ACC112 (cell line): Measurements from ENCODE around the gene SLC4A5.

ENCODE experiments used
- H2AFZ ChIP-seq: fragments of 200-600 bp; sonication (generic); one replicate; pipeline ENCODE4 v1.6.0; 2017; ENCODE audit warnings: antibody characterized with exemption, low read length; ENCODE audit not compliant: unreplicated experiment
- H3K27ac ChIP-seq: fragments of 200-600 bp; sonication (generic); 2 replicates; pipeline ENCODE4 v1.5.1; 2014; ENCODE audit warnings: low read depth, mild to moderate bottlenecking, antibody characterized with exemption, low read length, moderate library complexity
- H3K27me3 ChIP-seq: fragments of 200-600 bp; sonication (generic); 2 replicates; pipeline ENCODE4 v1.6.1; 2014; ENCODE audit warnings: mild to moderate bottlenecking, antibody characterized with exemption, low read length, moderate library complexity, mixed read lengths; ENCODE audit not compliant: insufficient read depth
- H3K36me3 ChIP-seq: fragments of 200-600 bp; sonication (generic); 2 replicates; pipeline ENCODE4 v1.6.1; 2016; ENCODE audit warnings: mild to moderate bottlenecking, antibody characterized with exemption, low read length, moderate library complexity, mixed read lengths; ENCODE audit not compliant: insufficient read depth
- H3K4me1 ChIP-seq: fragments of 200-600 bp; sonication (generic); one replicate; pipeline ENCODE4 v1.6.1; 2016; ENCODE audit warnings: low read length, mixed read lengths; ENCODE audit not compliant: insufficient read depth, unreplicated experiment, control insufficient read depth
- H3K4me3 ChIP-seq: fragments of 200-600 bp; sonication (generic); 2 replicates; pipeline ENCODE4 v1.5.1; 2014; ENCODE audit warnings: mild to moderate bottlenecking, low read depth, low read length
- H3K79me2 ChIP-seq: fragments of 200-600 bp; sonication (generic); one replicate; pipeline ENCODE4 v1.6.0; 2016; ENCODE audit warnings: low read length; ENCODE audit not compliant: control insufficient read depth, unreplicated experiment, insufficient read depth

Gene SLC4A5

GRCh38 chr2:74269667-74270066 lies 73.5 kb downstream of the SLC4A5 start:
- Histone ChIP-seq H3K27ac (no peak overlapping the region), H3K79me2 (no peaks in the 10 kb centered on the region), H3K36me3 (no peaks in the 10 kb centered on the region)

GRCh38 chr2:74267068-74267467 lies 76.1 kb downstream of the SLC4A5 start:
- H3K27ac ChIP-seq: no peak overlapping the region
- no peaks in the 10 kb centered on the region for H3K79me2 ChIP-seq
- H3K4me3 ChIP-seq: no peak overlapping the region
- H3K27me3 ChIP-seq: no peaks in the 10 kb centered on the region
- H3K4me1 ChIP-seq: no peaks in the 10 kb centered on the region
- no peak overlapping the region for H2AFZ ChIP-seq
- H3K36me3 ChIP-seq: no peaks in the 10 kb centered on the region

More at GRCh38 chr2:74269667-74270066, 73.5 kb downstream of the SLC4A5 start:
- no peak overlapping the region for H2AFZ ChIP-seq
- H3K4me3 ChIP-seq: no peak overlapping the region
- H3K27me3 ChIP-seq: no peaks in the 10 kb centered on the region
- H3K4me1 ChIP-seq: no peaks in the 10 kb centered on the region

- no peaks in the 10 kb centered on the region for H3K36me3 ChIP-seq
- H3K4me1 ChIP-seq: no peaks in the 10 kb centered on the region
- no peak overlapping the region for H3K4me3 ChIP-seq
Measured at GRCh38 chr2:74264281-74264680, 78.9 kb downstream of the SLC4A5 start.

GRCh38 chr2:74262681-74263080 lies 80.5 kb downstream of the SLC4A5 start:
- no peak overlapping the region for H3K4me3 ChIP-seq
- no peak overlapping the region for H2AFZ ChIP-seq
- no peak overlapping the region for H3K27ac ChIP-seq
- no peaks in the 10 kb centered on the region for H3K36me3 ChIP-seq
- no peaks in the 10 kb centered on the region for H3K79me2 ChIP-seq
- H3K4me1 ChIP-seq: no peaks in the 10 kb centered on the region
- no peaks in the 10 kb centered on the region for H3K27me3 ChIP-seq

More at GRCh38 chr2:74264281-74264680, 78.9 kb downstream of the SLC4A5 start:
- Histone ChIP-seq H2AFZ (no peak overlapping the region), H3K27me3 (no peaks in the 10 kb centered on the region), H3K79me2 (no peaks in the 10 kb centered on the region), H3K27ac (no peak overlapping the region)

DNA sequence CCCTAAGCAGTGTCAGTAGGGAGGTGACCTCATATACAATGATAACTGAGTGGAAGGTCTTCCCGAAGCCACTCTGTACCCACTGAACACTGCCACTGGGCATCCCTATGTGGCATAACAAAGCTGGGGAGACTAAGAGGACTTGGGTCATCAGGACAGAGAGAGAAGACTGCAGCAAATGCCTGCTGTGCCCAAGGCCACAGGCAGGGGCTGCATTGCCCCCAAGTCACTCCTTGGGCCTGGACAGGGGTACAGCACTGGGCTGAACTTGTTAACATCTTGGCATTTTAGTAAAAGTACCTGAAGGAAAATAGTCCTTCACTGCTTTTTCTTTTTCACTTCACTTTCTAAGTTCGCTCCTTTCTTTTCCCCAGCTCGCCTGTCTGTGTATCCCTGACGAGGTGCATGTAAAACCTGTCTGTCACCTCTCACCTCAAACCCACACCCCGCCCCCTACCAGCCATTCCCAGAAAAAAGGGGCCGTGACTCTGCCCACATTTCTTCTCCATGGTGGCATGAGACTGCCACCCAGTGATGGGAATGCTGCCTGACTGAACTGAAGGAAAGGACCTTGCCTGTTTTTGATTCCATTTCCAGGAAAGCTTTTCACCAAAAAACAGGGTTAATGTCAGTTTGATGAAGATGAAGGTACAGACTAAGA lies 81.9 kb downstream of the SLC4A5 start:
- no peak overlapping the region for H3K4me3 ChIP-seq
- no peaks in the 10 kb centered on the region for H3K79me2 ChIP-seq
- no peaks in the 10 kb centered on the region for H3K4me1 ChIP-seq
- H2AFZ ChIP-seq: no peak overlapping the region
- no peaks in the 10 kb centered on the region for H3K27me3 ChIP-seq
- no peak overlapping the region for H3K27ac ChIP-seq
- H3K36me3 ChIP-seq: no peaks in the 10 kb centered on the region

DNA sequence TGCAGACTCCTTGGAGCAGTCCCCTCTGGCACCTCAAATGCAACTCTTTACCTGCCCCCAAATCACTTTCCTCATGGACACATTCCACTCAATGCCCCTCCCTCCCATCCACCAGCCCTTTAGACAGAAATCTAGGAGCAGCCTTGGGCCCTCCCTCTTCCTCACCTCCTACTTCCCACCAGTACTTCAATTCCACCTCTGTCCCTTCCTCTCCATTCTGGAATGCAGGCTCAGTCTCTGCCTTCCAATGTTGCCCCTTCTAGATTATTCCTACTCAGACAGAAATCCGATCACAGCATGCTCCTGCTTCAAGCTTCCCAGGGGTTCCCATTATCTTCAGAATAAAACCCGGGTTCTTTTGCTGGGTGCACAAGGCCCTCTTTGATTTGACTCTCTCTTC lies 82.7 kb downstream of the SLC4A5 start:
- Histone ChIP-seq H3K4me1 (no peaks in the 10 kb centered on the region), H3K27me3 (no peaks in the 10 kb centered on the region), H3K27ac (no peak overlapping the region), H3K4me3 (no peak overlapping the region), H2AFZ (no peak overlapping the region), H3K36me3 (no peaks in the 10 kb centered on the region), H3K79me2 (no peaks in the 10 kb centered on the region)

DNA sequence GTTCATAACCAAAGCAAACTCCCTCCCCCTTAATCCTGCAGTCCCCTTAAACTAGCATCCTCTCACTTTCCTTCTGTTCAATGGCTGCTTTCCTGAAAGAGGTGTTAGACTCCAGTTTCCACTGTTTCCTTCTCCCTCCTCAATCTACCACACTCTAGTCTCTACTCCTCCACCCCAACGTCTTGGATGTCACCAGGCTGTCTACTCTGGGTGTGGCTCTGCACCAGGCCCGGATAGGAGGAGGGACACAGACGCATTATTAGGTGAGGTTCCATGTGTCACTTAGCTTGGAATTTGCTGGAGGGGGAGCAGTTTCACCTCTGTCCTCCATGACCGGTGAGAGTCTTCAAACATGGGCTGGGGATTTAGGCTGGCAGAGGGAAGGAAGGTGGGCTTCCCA lies 83.5 kb downstream of the SLC4A5 start:
- Histone ChIP-seq H3K79me2 (no peaks in the 10 kb centered on the region), H3K4me3 (no peak overlapping the region)

DNA sequence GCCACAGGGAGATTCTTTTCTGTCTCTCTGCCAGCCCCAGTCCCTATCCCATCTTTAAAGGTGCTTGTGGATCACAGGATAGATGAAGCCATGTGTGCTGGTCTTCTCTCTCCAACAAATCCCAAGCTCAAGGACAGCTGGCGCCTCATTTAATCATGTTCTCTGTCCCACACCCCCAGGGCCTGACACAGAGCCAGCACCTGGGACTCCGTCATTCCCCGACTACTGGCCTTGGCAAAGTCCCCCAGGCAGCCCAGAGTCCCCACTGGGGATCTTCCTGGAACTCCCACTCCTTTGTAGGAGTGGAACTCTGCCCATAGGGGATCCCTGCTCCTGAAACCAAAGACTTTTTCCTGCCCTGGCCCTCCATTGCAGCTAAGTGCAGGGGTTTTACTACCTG lies 84.0 kb downstream of the SLC4A5 start:
- no peaks in the 10 kb centered on the region for H3K27me3 ChIP-seq
- H3K36me3 ChIP-seq: no peaks in the 10 kb centered on the region
- no peaks in the 10 kb centered on the region for H3K79me2 ChIP-seq
- H2AFZ ChIP-seq: no peak overlapping the region
- H3K4me3 ChIP-seq: no peak overlapping the region
- no peak overlapping the region for H3K27ac ChIP-seq
- H3K4me1 ChIP-seq: no peaks in the 10 kb centered on the region

More for the DNA sequence above, 83.5 kb downstream of the SLC4A5 start:
- Histone ChIP-seq H3K36me3 (no peaks in the 10 kb centered on the region), H3K4me1 (no peaks in the 10 kb centered on the region), H2AFZ (no peak overlapping the region), H3K27ac (no peak overlapping the region), H3K27me3 (no peaks in the 10 kb centered on the region)

- Histone ChIP-seq H3K79me2 (no peaks in the 10 kb centered on the region), H3K27me3 (no peaks in the 10 kb centered on the region), H3K36me3 (no peaks in the 10 kb centered on the region), H3K4me1 (no peaks in the 10 kb centered on the region), H3K27ac (no peak overlapping the region), H3K4me3 (no peak overlapping the region), H2AFZ (no peak overlapping the region)
Measured at GRCh38 chr2:74255660-74256213, 87.5 kb downstream of the SLC4A5 start.

DNA sequence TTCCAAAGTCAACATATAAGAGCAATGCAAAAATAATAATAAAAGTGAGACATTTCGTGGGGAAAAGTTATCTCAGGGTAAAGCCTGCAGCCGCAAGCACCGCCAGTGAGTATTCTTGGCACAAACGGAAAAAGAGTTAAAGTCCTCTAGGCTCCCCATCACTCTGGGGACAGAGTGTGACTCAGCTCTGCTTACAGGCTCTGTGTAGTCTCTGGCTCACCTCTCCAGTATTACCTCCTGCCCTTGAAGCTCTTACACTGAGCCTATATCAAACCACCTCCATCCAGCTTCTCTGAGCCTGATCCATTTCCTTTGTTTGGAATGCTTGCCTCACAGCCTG lies 89.3 kb downstream of the SLC4A5 start:
- no peaks in the 10 kb centered on the region for H3K27me3 ChIP-seq
- no peaks in the 10 kb centered on the region for H3K36me3 ChIP-seq
- no peak overlapping the region for H3K27ac ChIP-seq
- H3K4me1 ChIP-seq: no peaks in the 10 kb centered on the region
- no peaks in the 10 kb centered on the region for H3K79me2 ChIP-seq
- H3K4me3 ChIP-seq: no peak overlapping the region
- H2AFZ ChIP-seq: no peak overlapping the region

DNA sequence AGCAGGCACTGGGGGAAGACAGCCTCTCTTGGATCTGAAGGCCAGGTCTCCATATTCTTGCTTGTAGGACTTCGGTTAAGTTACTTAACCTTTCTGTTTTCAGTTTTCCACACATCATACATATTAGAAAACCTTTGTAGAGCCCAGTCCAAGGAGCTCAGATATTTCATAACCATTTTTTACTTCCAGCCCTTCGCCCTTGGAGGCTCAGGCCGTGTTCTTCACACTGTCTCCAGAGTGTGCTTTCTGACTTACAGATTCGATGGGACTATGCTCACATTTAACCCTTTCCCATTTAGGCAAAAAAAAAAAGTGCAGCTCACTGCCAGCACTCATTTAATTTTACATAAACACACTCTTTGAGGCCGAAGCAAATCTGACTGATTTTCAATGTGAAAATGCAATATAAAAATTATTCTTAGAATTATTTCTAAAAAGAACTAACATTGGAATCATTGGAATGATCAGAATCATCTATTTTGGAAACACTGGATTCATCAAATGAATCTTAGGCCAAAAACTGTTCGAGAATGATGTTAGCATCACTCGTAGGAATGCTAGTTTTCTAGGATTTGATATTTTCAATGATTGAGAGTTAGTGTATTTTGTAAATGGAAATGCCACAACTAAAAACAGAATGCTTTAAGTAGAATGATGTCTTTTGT lies 89.8 kb downstream of the SLC4A5 start:
- H3K4me1 ChIP-seq: no peaks in the 10 kb centered on the region
- H3K27ac ChIP-seq: no peak overlapping the region
- no peaks in the 10 kb centered on the region for H3K79me2 ChIP-seq
- no peaks in the 10 kb centered on the region for H3K27me3 ChIP-seq
- no peaks in the 10 kb centered on the region for H3K36me3 ChIP-seq
- H2AFZ ChIP-seq: no peak overlapping the region
- H3K4me3 ChIP-seq: no peak overlapping the region
